ENCODE data around the gene VKORC1L1.
"Not testable (repeated sequence)": the region's sequence is repeated elsewhere in the genome, so short reads cannot be mapped to it uniquely, and the experiment has no call there.

VKORC1L1 gene

DNA sequence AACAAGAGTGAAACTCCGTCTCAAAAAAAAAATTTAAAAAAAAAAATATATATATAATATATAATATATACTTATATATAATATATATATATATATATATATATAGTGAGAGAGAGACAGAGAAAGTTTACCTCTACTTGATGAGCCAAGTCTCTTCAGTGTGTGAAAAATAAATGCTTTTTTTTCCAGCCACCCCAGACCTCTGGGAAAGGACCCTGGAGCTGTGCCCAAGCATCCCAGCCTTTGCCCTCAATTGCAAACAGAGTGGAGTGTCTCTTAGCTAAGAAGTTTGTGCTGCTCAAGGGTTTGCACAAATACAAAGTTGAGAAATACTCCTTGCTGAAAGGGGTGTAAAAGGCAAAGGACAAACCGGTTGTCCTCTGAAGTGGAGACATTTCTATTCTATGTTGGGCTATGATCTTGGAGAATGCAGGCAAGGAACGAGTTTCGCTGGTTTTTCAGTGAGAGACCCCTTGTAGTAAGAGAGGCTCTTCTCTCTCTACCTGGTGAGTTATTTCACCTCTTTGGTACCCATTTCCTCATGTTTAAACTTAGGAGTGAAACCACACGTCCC is 15.5 kb upstream of the VKORC1L1 start:
- not testable (repeated sequence) for H3K36me3 ChIP-seq (ENCODE audit: insufficient read depth, low read length); H3K27me3 ChIP-seq (ENCODE audit: insufficient read depth, low read length); H2AFZ ChIP-seq (ENCODE audit: low read length, unreplicated experiment); H3K27ac ChIP-seq (ENCODE audit: low read depth, low read length); H3K4me3 ChIP-seq (ENCODE audit: low read depth, low read length); H3K4me1 ChIP-seq (ENCODE audit: control insufficient read depth, insufficient read depth, low read length, unreplicated experiment); H3K79me2 ChIP-seq (ENCODE audit: control insufficient read depth, insufficient read depth, low read length, unreplicated experiment)

DNA sequence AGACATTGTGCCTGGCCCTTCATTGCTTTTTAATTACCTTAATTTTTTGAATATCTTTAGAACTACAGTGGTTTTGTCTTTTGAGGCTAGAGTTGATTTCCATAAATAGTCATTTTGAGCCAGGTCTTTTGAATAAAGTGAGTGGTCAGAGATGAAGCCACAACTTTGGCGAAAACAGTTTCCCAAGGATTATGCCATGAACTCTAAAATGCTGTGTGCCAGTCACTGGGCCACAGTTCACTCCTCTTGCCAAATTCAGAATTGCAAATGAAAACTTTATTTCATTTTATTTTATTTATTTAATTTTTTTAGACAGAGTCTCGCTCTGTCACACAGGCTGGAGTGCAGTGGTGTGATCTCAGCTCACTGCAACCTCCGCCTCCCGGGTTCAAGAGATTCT is 14.2 kb upstream of the VKORC1L1 start:
- not testable (repeated sequence) for H2AFZ ChIP-seq (ENCODE audit: low read length, unreplicated experiment); H3K4me3 ChIP-seq (ENCODE audit: low read depth, low read length); H3K27me3 ChIP-seq (ENCODE audit: insufficient read depth, low read length); H3K79me2 ChIP-seq (ENCODE audit: control insufficient read depth, insufficient read depth, low read length, unreplicated experiment); H3K36me3 ChIP-seq (ENCODE audit: insufficient read depth, low read length); H3K4me1 ChIP-seq (ENCODE audit: control insufficient read depth, insufficient read depth, low read length, unreplicated experiment); H3K27ac ChIP-seq (ENCODE audit: low read depth, low read length)

DNA sequence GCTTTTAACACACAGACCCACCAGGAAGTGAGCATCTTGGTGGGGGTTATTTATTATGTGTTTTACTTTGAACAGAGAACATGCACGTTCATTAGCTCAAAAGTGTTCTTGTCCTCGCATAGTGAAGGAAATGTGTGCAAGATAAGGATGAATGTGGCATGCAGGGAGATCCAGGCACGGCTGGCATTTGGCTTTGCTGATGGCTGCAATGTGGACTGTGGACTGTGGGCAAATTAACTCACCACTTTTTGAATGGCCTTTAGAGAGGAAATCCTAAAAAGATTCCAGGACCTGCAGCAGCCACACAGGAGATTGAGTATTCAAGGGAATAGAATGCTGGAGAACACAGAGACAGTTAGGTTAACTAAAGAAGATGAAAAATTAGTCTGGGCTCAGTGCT is 6.6 kb upstream of the VKORC1L1 start:
- H3K27me3 ChIP-seq (ENCODE audit: insufficient read depth, low read length); H3K4me1 ChIP-seq (ENCODE audit: control insufficient read depth, insufficient read depth, low read length, unreplicated experiment); H3K27ac ChIP-seq (ENCODE audit: low read depth, low read length); H3K4me3 ChIP-seq (ENCODE audit: low read depth, low read length); H3K36me3 ChIP-seq (ENCODE audit: insufficient read depth, low read length); H3K79me2 ChIP-seq (ENCODE audit: control insufficient read depth, insufficient read depth, low read length, unreplicated experiment); H2AFZ ChIP-seq (ENCODE audit: low read length, unreplicated experiment): not testable (repeated sequence)

DNA sequence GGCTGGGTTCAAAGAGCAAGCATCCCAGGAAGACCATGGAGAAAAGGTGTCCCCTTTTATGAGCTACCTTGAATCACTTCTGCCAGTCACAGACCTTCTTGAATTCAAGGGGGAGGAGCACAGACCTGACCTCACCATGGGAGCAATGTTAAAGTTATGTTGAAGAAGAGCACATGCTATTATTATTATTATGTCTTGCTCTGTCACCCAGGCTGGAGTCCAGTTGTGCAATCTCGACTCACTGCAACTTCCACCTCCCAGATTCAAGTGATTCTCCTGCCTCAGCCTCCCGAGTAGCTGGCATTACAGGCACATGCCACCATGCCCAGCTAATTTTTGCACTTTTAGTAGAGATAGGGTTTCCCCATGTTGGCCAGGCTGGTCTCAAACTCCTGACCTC is 5.2 kb upstream of the VKORC1L1 start:
- H3K36me3 ChIP-seq (ENCODE audit: insufficient read depth, low read length); H2AFZ ChIP-seq (ENCODE audit: low read length, unreplicated experiment); H3K4me1 ChIP-seq (ENCODE audit: control insufficient read depth, insufficient read depth, low read length, unreplicated experiment); H3K27ac ChIP-seq (ENCODE audit: low read depth, low read length); H3K79me2 ChIP-seq (ENCODE audit: control insufficient read depth, insufficient read depth, low read length, unreplicated experiment); H3K4me3 ChIP-seq (ENCODE audit: low read depth, low read length); H3K27me3 ChIP-seq (ENCODE audit: insufficient read depth, low read length): not testable (repeated sequence)

DNA sequence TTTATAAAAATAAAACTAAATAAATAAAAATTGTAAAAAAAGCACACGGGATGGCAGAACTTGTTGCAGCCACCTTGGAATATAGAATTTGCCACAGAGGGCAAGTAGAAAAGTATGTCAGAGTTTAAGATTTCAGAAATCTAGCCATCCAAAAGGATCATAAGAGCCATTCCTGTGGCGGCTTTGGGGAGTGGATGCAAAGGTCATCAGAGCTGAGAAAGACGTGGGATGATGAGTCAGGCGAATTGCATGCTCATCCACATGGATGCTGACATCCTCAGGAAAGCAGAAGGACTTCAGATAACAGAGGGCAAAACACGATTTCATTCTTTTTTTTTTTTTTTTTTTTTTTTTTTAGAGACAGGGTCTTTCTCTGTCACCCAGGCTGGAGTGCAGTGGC is 3.6 kb upstream of the VKORC1L1 start:
- H2AFZ ChIP-seq (ENCODE audit: low read length, unreplicated experiment); H3K4me1 ChIP-seq (ENCODE audit: control insufficient read depth, insufficient read depth, low read length, unreplicated experiment); H3K27me3 ChIP-seq (ENCODE audit: insufficient read depth, low read length): not testable (repeated sequence)

DNA sequence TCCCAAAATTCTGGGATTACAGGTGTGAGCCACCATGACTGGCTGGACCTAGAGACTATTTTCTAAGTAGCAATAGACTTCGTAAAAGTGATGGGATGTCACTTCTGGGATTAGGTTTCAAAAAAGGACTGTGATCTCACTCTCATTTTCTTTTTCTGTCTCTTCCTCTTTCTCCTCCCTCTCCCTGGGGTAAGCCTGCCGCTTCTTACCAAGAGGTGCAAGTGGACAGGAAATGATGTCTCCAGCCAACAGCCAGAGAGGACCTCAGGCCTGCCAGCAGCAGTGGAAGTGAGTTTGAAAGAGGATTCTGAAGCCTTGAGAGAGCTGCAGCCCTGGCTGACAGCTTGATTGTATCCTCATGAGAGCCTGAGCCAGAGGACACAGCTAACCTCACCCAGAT is 1.4 kb upstream of the VKORC1L1 start:
- H3K4me1 ChIP-seq (ENCODE audit: control insufficient read depth, insufficient read depth, low read length, unreplicated experiment); H3K27me3 ChIP-seq (ENCODE audit: insufficient read depth, low read length); H3K36me3 ChIP-seq (ENCODE audit: insufficient read depth, low read length); H3K4me3 ChIP-seq (ENCODE audit: low read depth, low read length); H3K27ac ChIP-seq (ENCODE audit: low read depth, low read length); H3K79me2 ChIP-seq (ENCODE audit: control insufficient read depth, insufficient read depth, low read length, unreplicated experiment): not testable (repeated sequence)
- peak overlapping the region; percentile 60 for H2AFZ ChIP-seq (ENCODE audit: low read length, unreplicated experiment)

More for the DNA sequence above, 3.6 kb upstream of the VKORC1L1 start:
- H3K4me3 ChIP-seq (ENCODE audit: low read depth, low read length); H3K36me3 ChIP-seq (ENCODE audit: insufficient read depth, low read length); H3K27ac ChIP-seq (ENCODE audit: low read depth, low read length); H3K79me2 ChIP-seq (ENCODE audit: control insufficient read depth, insufficient read depth, low read length, unreplicated experiment): not testable (repeated sequence)

DNA sequence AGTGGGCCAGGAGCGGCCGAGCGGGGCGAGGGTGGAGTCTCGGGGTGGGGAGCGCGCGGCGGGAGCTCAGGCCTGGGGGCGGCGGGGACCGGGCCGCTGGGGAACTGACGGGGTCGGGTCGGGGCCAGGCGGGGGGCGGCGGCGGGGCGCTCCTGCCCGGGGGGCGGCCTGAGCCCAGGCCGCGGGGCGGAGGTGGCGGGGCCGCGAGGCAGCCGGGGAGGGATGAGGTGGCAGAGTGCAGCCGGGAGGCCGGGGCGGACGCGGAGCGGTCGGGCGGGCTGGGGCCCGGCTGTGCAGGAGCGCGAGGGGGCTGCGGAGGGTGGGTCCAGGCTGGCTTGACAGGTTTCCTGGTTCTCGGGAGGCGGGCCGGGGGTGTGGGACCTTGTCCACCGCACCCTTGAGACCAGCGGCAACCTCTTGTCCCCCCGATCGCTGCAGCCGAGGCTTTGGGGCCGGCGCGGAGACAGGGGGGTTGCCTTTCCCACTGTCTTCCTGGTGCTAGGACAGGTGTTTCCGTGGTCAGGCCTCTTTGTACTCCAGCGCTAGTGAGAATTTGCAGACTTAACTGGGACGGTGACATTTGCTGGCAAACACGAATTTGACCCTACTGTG is 814 bp downstream of the VKORC1L1 start:
- not testable (repeated sequence) for H3K27ac ChIP-seq (ENCODE audit: low read depth, low read length)
- peak overlapping the region; percentile 96 for H2AFZ ChIP-seq (ENCODE audit: low read length, unreplicated experiment)

DNA sequence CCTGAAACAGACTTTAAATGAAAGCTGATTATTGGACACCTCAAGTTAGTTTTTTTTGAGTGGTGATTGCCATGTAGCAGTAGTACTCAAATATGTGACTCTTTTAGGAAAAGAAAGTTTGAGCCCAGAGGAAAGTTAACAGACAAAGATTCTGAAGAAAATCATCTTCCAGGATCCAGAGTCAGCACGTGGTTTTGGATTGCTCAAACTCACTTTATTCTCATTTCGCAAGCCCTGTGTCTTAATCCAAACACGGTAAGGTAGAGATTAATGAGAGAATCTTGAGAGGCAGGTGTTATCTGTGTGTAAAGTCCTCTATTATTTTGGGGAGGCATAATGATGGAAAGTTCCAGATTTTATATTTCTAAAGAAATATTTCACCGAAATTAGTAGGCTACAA is 2.8 kb downstream of the VKORC1L1 start:
- H3K36me3 ChIP-seq (ENCODE audit: insufficient read depth, low read length); H3K4me3 ChIP-seq (ENCODE audit: low read depth, low read length); H3K27ac ChIP-seq (ENCODE audit: low read depth, low read length); H3K27me3 ChIP-seq (ENCODE audit: insufficient read depth, low read length); H3K4me1 ChIP-seq (ENCODE audit: control insufficient read depth, insufficient read depth, low read length, unreplicated experiment); H2AFZ ChIP-seq (ENCODE audit: low read length, unreplicated experiment): not testable (repeated sequence)
- peaks cover 12% of the 10 kb centered on the region for H3K79me2 ChIP-seq (ENCODE audit: control insufficient read depth, insufficient read depth, low read length, unreplicated experiment)

More for the DNA sequence above, 814 bp downstream of the VKORC1L1 start:
- not testable (repeated sequence) for H3K36me3 ChIP-seq (ENCODE audit: insufficient read depth, low read length); H3K4me1 ChIP-seq (ENCODE audit: control insufficient read depth, insufficient read depth, low read length, unreplicated experiment); H3K27me3 ChIP-seq (ENCODE audit: insufficient read depth, low read length)
- peaks cover 12% of the 10 kb centered on the region for H3K79me2 ChIP-seq (ENCODE audit: control insufficient read depth, insufficient read depth, low read length, unreplicated experiment)
- peak overlapping the region; percentile 96 for H3K4me3 ChIP-seq (ENCODE audit: low read depth, low read length)

DNA sequence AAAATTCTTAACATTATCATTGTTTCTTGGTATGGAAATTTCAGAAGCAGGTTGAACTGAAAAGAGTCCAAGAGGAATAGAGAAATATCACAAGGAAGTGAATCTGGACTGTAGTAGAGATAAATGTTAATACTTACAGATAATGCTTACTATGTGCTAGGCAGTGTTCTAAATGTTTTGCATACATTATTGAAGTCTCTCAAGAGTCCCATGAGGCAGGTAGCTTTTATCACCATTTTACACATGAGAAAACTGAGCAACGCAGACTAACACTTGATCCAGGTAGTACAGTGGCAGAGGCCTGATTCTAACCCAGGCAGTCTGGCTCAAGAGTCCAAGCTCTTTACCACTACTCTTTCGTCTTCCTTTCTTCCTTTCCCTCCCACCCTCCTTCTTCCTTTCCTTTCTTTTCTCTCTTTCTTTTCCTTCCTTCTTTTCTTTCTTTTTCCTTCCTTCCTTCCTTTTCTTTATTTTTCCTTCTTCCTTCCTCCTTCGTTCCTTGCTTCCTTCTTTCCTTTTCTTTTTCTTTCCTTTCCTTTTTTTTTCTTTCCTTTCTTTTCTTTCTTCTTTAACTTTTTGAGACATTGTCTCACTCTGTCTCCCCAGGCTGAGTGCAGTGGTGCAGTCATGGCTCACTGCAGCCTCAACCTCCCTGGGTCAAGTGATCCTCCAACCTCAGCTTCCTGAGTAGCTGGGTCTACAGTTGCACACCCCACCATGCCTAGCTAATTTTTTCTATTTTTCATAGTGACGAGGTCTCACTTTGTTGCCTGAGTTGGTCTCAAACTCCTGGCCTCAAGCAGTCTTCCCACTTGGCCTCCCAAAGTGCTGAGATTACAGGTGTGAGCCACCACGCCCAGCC is 6.6 kb downstream of the VKORC1L1 start:
- H3K4me3 ChIP-seq (ENCODE audit: low read depth, low read length); H3K4me1 ChIP-seq (ENCODE audit: control insufficient read depth, insufficient read depth, low read length, unreplicated experiment); H2AFZ ChIP-seq (ENCODE audit: low read length, unreplicated experiment); H3K36me3 ChIP-seq (ENCODE audit: insufficient read depth, low read length); H3K79me2 ChIP-seq (ENCODE audit: control insufficient read depth, insufficient read depth, low read length, unreplicated experiment); H3K27ac ChIP-seq (ENCODE audit: low read depth, low read length); H3K27me3 ChIP-seq (ENCODE audit: insufficient read depth, low read length): not testable (repeated sequence)

DNA sequence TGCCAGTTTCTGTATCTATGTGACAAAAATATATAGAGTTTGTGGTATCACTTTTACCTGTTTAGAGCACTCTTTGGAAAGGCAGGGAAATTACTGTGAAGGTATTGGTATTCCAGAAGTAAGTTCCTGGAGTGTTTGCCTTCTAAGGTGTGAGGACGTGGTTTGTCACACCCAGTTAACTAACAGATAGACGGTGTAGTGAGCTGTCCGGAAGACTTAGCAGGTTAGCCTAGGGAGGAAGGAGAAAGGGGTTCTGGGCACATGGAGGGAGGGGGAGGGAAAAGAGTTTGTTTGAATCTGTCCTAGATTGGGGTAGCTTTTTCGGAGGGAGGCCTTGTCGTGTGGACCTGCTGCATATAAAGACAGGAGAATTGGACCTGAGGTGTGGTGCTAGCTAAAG is 7.4 kb downstream of the VKORC1L1 start:
- not testable (repeated sequence) for H3K27me3 ChIP-seq (ENCODE audit: insufficient read depth, low read length); H2AFZ ChIP-seq (ENCODE audit: low read length, unreplicated experiment); H3K4me3 ChIP-seq (ENCODE audit: low read depth, low read length); H3K79me2 ChIP-seq (ENCODE audit: control insufficient read depth, insufficient read depth, low read length, unreplicated experiment); H3K4me1 ChIP-seq (ENCODE audit: control insufficient read depth, insufficient read depth, low read length, unreplicated experiment); H3K36me3 ChIP-seq (ENCODE audit: insufficient read depth, low read length); H3K27ac ChIP-seq (ENCODE audit: low read depth, low read length)

DNA sequence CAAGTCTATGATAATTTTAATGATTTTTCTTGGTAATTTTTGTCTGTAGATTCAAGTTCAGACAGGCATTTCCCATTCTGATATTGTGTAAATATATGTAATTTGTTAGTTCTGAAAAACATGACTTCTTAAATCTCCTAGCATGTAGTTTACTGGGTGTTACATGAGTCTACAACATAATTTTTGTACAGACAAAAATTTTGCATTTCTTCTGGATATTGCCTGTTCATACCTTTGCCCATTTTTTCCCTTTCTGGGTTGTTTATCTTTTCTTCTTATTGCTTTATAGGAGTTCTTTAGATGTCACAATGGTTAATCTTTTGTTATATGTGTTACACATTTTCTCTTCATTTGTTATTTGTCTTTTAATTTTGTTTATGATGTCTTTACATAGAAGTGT is 12.1 kb downstream of the VKORC1L1 start:
- H3K79me2 ChIP-seq (ENCODE audit: control insufficient read depth, insufficient read depth, low read length, unreplicated experiment); H3K4me1 ChIP-seq (ENCODE audit: control insufficient read depth, insufficient read depth, low read length, unreplicated experiment); H3K27ac ChIP-seq (ENCODE audit: low read depth, low read length); H2AFZ ChIP-seq (ENCODE audit: low read length, unreplicated experiment); H3K36me3 ChIP-seq (ENCODE audit: insufficient read depth, low read length); H3K27me3 ChIP-seq (ENCODE audit: insufficient read depth, low read length); H3K4me3 ChIP-seq (ENCODE audit: low read depth, low read length): not testable (repeated sequence)
